Measurements from ENCODE around the gene NDC1.

GRCh38 chr1:53740621-53741105 is 97.4 kb downstream of the NDC1 start:
- TF ChIP-seq EZH2 (IDR thresholded peaks at IDR 0.05): no peak
- no peak for TF ChIP-seq CTCF (IDR thresholded peaks at IDR 0.05)
- TF ChIP-seq EZH2phosphoT487 (IDR thresholded peaks at IDR 0.05): no peak
